Spleen (tissue), 7 donors: ENCODE measurements around the gene ADPGK.

Experiments
- CTCF ChIP-seq, 11 experiments: fragments of 200-600 bp in 7 of 11; fragments of 450-650 bp in 4 of 11; sonication (generic) in 4 of 11; IDR thresholded peaks in 8 of 11; conservative IDR thresholded peaks in 3 of 11; 1 replicate in 7 of 11; 2 replicates in 4 of 11; pipeline versions ENCODE4 v1.4.0 to v1.8.0; 2016 to 2021; ENCODE audit warnings: antibody characterized with exemption in 11 of 11, inconsistent platforms in 4 of 11, mild to moderate bottlenecking in 1 of 11
- POLR2A ChIP-seq, 3 donors: fragments of 450-650 bp; IDR thresholded peaks; one replicate each; pipeline ENCODE4 v1.5.1; 2017; ENCODE audit warnings: antibody characterized with exemption in 3 of 3, mild to moderate bottlenecking in 1 of 3
- donor health status: DM: no; HTN: no; CAD: no; lungs with moderate emphysema.
- donor health status: DM: no; HTN: no; CAD: no.
- donor health status: DM: no; HTN: no; CAD: no.

- no peak for TF ChIP-seq CTCF (IDR thresholded peaks at IDR 0.05 in 8 of 11, conservative IDR thresholded peaks at IDR 0.05 in 3 of 11)
- TF ChIP-seq POLR2A (IDR thresholded peaks at IDR 0.05), result no peak
These were observed 13.8 kb upstream of the ADPGK start for GRCh38 chr15:72797338-72797689.
